ENCODE data around the gene LRP6.

LRP6 gene

DNA sequence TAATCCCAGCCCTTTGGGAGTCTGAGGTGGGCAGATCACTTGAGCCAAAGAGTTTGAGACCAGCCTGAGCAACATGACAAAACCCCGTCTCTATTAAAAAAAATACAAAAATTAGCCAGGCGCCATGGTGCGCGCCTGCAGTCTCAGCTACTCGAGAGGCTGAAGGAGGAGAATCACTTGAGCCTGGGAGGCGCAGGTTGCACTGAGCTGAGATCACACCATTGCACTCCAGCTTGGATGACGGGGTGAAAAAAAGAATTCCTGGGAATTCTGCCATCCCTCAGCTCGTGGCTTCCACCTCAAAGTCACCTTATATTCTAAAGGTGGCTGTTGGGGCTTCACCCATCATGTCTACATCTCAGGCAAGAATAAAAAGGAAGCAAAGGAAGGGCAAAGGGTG is 183.2 kb downstream of the LRP6 start:
- DNase-seq (ENCODE audit: low read depth): no peak
- TF ChIP-seq, protein P1, sequence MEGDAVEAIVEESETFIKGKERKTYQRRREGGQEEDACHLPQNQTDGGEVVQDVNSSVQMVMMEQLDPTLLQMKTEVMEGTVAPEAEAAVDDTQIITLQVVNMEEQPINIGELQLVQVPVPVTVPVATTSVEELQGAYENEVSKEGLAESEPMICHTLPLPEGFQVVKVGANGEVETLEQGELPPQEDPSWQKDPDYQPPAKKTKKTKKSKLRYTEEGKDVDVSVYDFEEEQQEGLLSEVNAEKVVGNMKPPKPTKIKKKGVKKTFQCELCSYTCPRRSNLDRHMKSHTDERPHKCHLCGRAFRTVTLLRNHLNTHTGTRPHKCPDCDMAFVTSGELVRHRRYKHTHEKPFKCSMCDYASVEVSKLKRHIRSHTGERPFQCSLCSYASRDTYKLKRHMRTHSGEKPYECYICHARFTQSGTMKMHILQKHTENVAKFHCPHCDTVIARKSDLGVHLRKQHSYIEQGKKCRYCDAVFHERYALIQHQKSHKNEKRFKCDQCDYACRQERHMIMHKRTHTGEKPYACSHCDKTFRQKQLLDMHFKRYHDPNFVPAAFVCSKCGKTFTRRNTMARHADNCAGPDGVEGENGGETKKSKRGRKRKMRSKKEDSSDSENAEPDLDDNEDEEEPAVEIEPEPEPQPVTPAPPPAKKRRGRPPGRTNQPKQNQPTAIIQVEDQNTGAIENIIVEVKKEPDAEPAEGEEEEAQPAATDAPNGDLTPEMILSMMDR (conservative IDR thresholded peaks at IDR 0.05; ENCODE audit: low read depth, low read length): no peak
- H3K4me3 ChIP-seq (ENCODE audit: low read length): no peak overlapping the region

DNA sequence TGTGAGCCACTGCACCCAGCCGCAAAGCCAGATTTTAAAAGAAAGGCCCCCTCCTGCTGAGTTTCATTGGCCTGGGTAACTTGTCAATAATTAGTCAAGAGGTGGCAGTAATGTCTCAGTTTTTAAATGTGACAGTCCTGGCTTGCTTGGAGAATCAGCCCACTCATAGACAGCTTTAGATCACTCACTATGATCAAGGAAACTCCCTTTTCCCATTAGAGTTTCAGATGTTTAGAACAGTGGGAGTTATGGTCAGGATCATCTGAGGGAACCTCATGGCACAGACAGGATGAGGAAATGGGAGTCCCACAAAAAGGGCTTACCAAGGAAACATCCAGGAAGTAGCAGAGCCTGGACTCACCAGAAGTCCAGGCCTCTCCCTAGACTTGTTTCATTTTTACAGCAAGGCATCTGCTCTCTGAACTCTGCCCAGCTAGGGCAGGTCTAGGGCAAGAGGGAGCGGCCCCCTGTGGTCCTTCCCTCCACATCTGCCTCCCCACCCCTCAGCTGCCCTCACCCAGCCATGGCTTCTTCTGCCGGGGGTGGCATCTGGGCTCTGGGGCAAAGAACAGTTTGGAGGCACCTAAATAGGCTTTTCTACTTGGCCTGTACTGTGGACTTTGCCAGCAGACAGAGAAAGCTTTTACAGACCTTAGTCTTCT is 184.9 kb downstream of the LRP6 start:
- no peak for DNase-seq (ENCODE audit: low read depth)

DNA sequence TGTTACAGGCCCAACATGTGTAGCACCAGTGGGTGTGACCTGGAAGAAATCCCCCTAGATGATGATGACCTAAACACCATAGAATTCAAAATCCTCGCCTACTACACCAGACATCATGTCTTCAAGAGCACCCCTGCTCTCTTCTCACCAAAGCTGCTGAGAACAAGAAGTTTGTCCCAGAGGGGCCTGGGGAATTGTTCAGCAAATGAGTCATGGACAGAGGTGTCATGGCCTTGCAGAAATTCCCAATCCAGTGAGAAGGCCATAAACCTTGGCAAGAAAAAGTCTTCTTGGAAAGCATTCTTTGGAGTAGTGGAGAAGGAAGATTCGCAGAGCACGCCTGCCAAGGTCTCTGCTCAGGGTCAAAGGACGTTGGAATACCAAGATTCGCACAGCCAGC is 187.6 kb downstream of the LRP6 start:
- DNase-seq (ENCODE audit: low read depth): no peak
- TF ChIP-seq, protein P1 (conservative IDR thresholded peaks at IDR 0.05; ENCODE audit: low read depth, low read length): no peak
- H3K4me3 ChIP-seq (ENCODE audit: low read length): no peak overlapping the region

More for the DNA sequence above, 184.9 kb downstream of the LRP6 start:
- no peak overlapping the region for H3K4me3 ChIP-seq (ENCODE audit: low read length)
- TF ChIP-seq, protein P1 (conservative IDR thresholded peaks at IDR 0.05; ENCODE audit: low read depth, low read length): peak; percentile 17

DNA sequence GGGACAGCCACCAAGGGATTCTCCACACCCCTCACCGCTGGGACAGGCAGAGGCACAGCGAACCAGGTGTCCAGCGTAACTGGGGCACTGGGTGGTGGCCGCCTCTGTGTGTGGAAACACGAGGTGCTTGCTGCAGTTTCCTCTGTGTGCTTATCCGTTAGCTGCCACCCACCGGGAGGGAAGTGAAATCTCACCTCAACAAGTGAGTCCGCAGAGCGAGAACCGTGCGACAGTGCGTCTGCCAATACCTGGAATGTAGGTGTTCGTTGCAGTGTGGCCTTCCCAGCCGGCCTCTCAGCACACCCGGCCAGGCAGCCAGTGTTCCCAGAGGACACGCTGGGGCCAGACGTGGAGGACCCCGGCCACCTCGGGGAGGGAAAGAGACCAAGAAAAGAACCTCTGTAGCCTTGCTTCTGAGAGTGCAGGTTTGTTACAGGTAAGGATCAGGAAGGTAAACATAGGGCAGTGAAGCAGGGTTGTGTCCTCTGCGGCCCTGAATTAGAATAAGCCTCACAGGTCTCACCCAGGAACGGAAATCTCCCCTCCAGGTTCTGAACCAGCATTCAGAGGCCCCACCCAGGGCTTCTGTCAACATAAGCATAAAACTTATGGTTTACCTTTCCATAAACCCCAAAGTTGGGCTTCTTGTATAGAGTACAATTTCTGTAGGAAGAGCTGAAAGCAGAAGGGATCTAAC is 194.6 kb downstream of the LRP6 start:
- DNase-seq (ENCODE audit: low read depth): no peak
- TF ChIP-seq, protein P1 (conservative IDR thresholded peaks at IDR 0.05; ENCODE audit: low read depth, low read length): no peak
- no peak overlapping the region for H3K4me3 ChIP-seq (ENCODE audit: low read length)

DNA sequence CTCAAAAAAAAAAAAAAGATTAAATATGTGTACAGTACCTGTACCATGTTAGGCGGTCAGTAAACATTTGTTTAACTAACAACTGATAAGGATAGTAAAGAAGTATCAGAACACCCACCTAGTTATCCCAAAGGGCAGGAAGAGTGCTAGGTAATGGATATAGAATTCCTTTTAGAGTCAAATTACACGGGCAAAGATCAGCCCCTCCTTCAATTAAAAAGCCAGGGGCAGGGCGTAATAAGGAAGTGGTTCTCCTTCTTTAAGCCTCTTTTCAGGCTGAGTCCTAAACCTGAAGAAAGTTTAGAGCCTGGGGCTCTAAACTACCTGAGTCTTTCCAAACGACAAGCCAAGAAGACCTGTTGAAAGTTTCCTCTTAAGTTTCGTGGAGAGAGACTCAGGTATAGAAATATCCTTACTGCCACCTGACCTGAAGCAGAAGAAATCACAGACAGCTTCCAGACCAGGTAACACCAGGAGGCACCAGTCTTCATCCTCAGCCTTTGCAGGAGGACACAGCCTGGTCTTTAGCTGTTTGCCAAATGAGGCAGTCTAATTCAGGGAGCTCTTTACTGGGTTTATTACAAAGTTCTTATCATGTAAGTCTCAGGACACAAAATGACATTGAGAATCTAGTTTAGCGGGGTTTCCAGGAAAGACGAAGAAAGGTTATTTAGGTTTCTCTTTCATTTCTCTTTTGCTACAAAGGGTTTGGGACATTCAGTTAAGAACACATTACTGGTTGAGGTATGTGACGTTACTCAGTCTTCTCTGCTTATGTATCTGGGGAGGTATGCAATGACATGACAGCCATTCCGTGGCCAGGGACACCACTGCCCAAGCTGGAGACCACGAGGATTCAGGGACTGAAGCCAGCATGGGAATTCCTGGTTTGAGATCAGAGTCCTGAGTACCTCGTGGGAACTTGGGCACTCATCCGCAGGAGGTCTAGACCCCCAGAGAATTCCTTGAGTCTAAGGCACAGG is 195.9 kb downstream of the LRP6 start, which contains the start of gene BCL2L14:
Gene BCL2L14, plus strand, starts transcription at position 266 of the 983 bp plus-strand sequence. CDS start 8,367 bp downstream, outside the sequence.
- no peak within 1 kb of the TSS for H3K4me3 ChIP-seq (ENCODE audit: low read length)
- TF ChIP-seq, protein P1 (conservative IDR thresholded peaks at IDR 0.05; ENCODE audit: low read depth, low read length): no peak
- no peak for DNase-seq (ENCODE audit: low read depth)

DNA sequence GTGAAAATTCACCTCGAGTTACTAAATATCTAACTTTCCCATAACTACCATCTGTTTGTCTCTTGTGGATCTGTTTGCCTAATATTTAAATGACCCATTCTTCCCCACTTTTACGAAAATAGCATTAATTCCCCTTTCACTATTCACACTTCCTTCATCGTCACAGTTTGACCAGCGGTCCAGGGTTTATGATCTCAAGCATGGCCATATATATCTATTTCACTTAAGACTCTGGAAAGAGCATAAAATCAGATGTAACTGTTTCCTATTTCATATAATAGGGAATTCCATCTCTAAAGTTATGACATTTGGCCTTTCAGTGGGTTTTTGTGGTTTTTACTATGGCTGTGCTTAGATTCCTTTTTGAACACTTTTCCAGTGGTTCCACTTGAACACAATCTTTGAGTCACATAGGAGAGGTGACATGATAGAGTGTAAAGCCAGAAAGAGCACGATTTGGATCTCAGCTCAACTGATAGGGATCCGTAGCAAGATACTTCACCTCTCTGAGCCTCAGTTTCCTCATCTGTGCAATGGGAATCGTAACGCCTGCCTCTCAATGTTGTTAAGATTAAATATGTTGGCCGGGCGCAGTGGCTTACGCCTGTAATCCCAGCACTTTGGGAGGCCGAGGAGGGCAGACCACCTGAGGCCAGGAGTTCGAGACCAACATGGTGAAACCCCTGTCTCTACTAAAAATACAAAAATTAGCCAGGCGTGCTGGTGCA is 196.9 kb downstream of the LRP6 start:
- TF ChIP-seq, protein P1 (conservative IDR thresholded peaks at IDR 0.05; ENCODE audit: low read depth, low read length): no peak

More for the DNA sequence above, 196.9 kb downstream of the LRP6 start:
- no peak overlapping the region for H3K4me3 ChIP-seq (ENCODE audit: low read length)
- no peak for DNase-seq (ENCODE audit: low read depth)
